A549 (cell line): Measurements from ENCODE around the gene SMAGP. TPM values are rescaled to one million over a fixed set of nuclear protein-coding genes. Genes with fewer than 3 reads are reported as not detected.

Experiments
- ATAC-seq, 2 experiments: fragments of 200-7000 bp in 1 of 2; fragments of >200 bp in 1 of 2; cut with Nextera tagmentation in 1 of 2; cut with Tn5 transposase in 1 of 2; 3 replicates each; pipeline versions ENCODE4 v1.8.0 to v1.9.1; 2018 to 2020; ENCODE audit warnings: mild to moderate bottlenecking in 1 of 2, moderate library complexity in 1 of 2
- CTCF ChIA-PET: fragments of 300-600 bp; sonication (Branson Sonifier 250); formaldehyde crosslinking; extraction: SDS; loops from one replicate; lab custom pipeline; 2021; ENCODE audit warnings: antibody characterized with exemption, inconsistent platforms; lab: Yijun Ruan, JAX
- POLR2A ChIA-PET: fragments of 350-600 bp; formaldehyde crosslinking; extraction: SDS; loops from one replicate; lab custom pipeline; 2021; ENCODE audit warnings: antibody characterized with exemption, inconsistent platforms; lab: Yijun Ruan, JAX
- DNase-seq, 2 experiments: peaks; one replicate each; pipeline versions ENCODE4 v3.0.0 to v3.0.0-alpha.2; 2011 to 2016; ENCODE audit warnings: low read depth in 1 of 2, low spot score in 1 of 2
- FAIRE-seq: peaks from 2 replicates; lab custom pipeline; 2011; peaks lifted over from hg19 to GRCh38; lab: Jason Lieb, UNC
- H3K27ac ChIP-seq, 2 experiments: fragments of >200 bp; sonication (Bioruptor Twin); formaldehyde crosslinking; 3 replicates each; pipeline ENCODE4 v1.5.1; 2016 to 2017
- H3K4me1 ChIP-seq: fragments of >200 bp; sonication (Bioruptor Twin); formaldehyde crosslinking; 3 replicates; pipeline ENCODE4 v1.6.1; 2016
- H3K4me2 ChIP-seq: fragments of >200 bp; sonication (Bioruptor Twin); formaldehyde crosslinking; 3 replicates; pipeline ENCODE4 v1.6.1; 2016
- H3K4me3 ChIP-seq: fragments of >200 bp; sonication (Bioruptor Twin); formaldehyde crosslinking; 3 replicates; pipeline ENCODE4 v1.5.1; 2016
- H3K9me3 ChIP-seq: fragments of >200 bp; sonication (Bioruptor Twin); formaldehyde crosslinking; 3 replicates; pipeline ENCODE4 v1.6.1; 2016
- CBX2 ChIP-seq: fragments of 200-600 bp; sonication (generic); IDR thresholded peaks from 2 replicates; pipeline ENCODE4 v1.6.1; 2016; ENCODE audit warnings: low read depth, mild to moderate bottlenecking, borderline replicate concordance
- CEBPB ChIP-seq, 2 experiments: fragments of >200 bp in 1 of 2; sonication (Bioruptor Twin) in 1 of 2; formaldehyde crosslinking in 1 of 2; IDR thresholded peaks; 2 replicates each; pipeline ENCODE4 v1.6.1; 2012 to 2016
- CHD4 ChIP-seq: fragments of 200-600 bp; sonication (generic); IDR thresholded peaks from 2 replicates; pipeline ENCODE4 v1.6.1; 2016; ENCODE audit warnings: antibody characterized with exemption, mild to moderate bottlenecking, borderline replicate concordance
- EHF ChIP-seq: fragments of 250-450 bp; sonication (Bioruptor Pico); IDR thresholded peaks from 2 replicates; pipeline ENCODE4 v1.5.0; 2020; ENCODE audit warnings: mild to moderate bottlenecking
- FOSL2 ChIP-seq, 2 experiments: fragments of 450-650 bp in 1 of 2; fragments of >200 bp in 1 of 2; sonication (Bioruptor Twin) in 1 of 2; formaldehyde crosslinking; IDR thresholded peaks; 2 replicates each; pipeline versions ENCODE4 v1.5.0 to v1.6.1; 2016 to 2020; ENCODE audit warnings: mild to moderate bottlenecking in 1 of 2, moderate library complexity in 1 of 2
- GATA3 ChIP-seq: IDR thresholded peaks from 2 replicates; pipeline ENCODE4 v1.6.1; 2012; ENCODE audit warnings: borderline replicate concordance
- HOXB13 ChIP-seq: fragments of 250-450 bp; sonication (Bioruptor Pico); IDR thresholded peaks from 2 replicates; pipeline ENCODE4 v1.5.0; 2020; ENCODE audit warnings: low read depth, mild to moderate bottlenecking, moderate library complexity
- JUN ChIP-seq, 2 experiments: fragments of >200 bp; sonication (Bioruptor Twin); formaldehyde crosslinking; IDR thresholded peaks; 2 replicates in 1 of 2; 3 replicates in 1 of 2; pipeline ENCODE4 v1.6.1; 2016 to 2017
- JUNB ChIP-seq: fragments of >200 bp; sonication (Bioruptor Twin); formaldehyde crosslinking; IDR thresholded peaks from 2 replicates; pipeline ENCODE4 v1.6.1; 2016
- KDM1A ChIP-seq: fragments of 200-600 bp; sonication (generic); IDR thresholded peaks from 2 replicates; pipeline ENCODE4 v1.6.1; 2016; ENCODE audit warnings: low read depth, mild to moderate bottlenecking
- KDM5A ChIP-seq: fragments of 200-600 bp; sonication (generic); IDR thresholded peaks from 2 replicates; pipeline ENCODE4 v1.6.1; 2016; ENCODE audit warnings: antibody characterized with exemption, mild to moderate bottlenecking
- MAFK ChIP-seq: fragments of 450-650 bp; IDR thresholded peaks from 2 replicates; pipeline ENCODE4 v1.6.1; 2014; ENCODE audit not compliant: partially characterized antibody
- MAZ ChIP-seq: fragments of 150-350 bp; IDR thresholded peaks from 2 replicates; pipeline ENCODE4 v1.6.1; 2014; ENCODE audit warnings: antibody characterized with exemption, low read depth, low read length, borderline replicate concordance
- NFE2L2 ChIP-seq: fragments of 150-350 bp; conservative IDR thresholded peaks from 2 replicates; pipeline ENCODE4 v1.6.1; 2014; ENCODE audit warnings: low read length
- RAD21 ChIP-seq, 2 experiments: fragments of >200 bp in 1 of 2; sonication (Bioruptor Twin) in 1 of 2; formaldehyde crosslinking in 1 of 2; IDR thresholded peaks in 1 of 2; conservative IDR thresholded peaks in 1 of 2; 2 replicates in 1 of 2; 3 replicates in 1 of 2; pipeline ENCODE4 v1.6.1; 2012 to 2018; ENCODE audit warnings: inconsistent platforms in 1 of 2
- RARB ChIP-seq: fragments of 250-450 bp; sonication (Bioruptor Pico); IDR thresholded peaks from 2 replicates; pipeline ENCODE4 v1.8.0; 2021; ENCODE audit warnings: mild to moderate bottlenecking, moderate library complexity
- RCOR1 ChIP-seq: fragments of 150-350 bp; IDR thresholded peaks from 2 replicates; pipeline ENCODE4 v1.6.1; 2014; ENCODE audit warnings: antibody characterized with exemption, low read length, low read depth
- RFX5 ChIP-seq: fragments of 450-650 bp; IDR thresholded peaks from 2 replicates; pipeline ENCODE4 v1.7.1; 2014; ENCODE audit warnings: antibody characterized with exemption, mild to moderate bottlenecking, moderate library complexity
- SMC3 ChIP-seq: fragments of >200 bp; sonication (Bioruptor Twin); formaldehyde crosslinking; IDR thresholded peaks from 3 replicates; pipeline ENCODE4 v1.6.1; 2018; ENCODE audit warnings: inconsistent platforms
- ZFP36 ChIP-seq: fragments of 450-650 bp; IDR thresholded peaks from 2 replicates; pipeline ENCODE4 v1.6.1; 2014; ENCODE audit warnings: borderline replicate concordance; ENCODE audit not compliant: partially characterized antibody
- ZNF302 ChIP-seq: fragments of 250-450 bp; sonication (Bioruptor Pico); IDR thresholded peaks from 2 replicates; pipeline ENCODE4 v1.9.0; 2021; ENCODE audit warnings: inconsistent platforms, mild to moderate bottlenecking, moderate library complexity
- WGBS: methylation state at CpG from one replicate; pipeline ENCODE4 v1.1.6; 2017; ENCODE audit errors: missing lambda C conversion rate; 5-methylcytosine and 5-hydroxymethylcytosine counted together
- polyA plus RNA-seq, 4 experiments: library from polyadenylated mRNA; depleted of rRNA in 3 of 4; stranded (reverse); fragments of >200 nt; fragmentation: RNase III in 1 of 4; extraction: RNeasy Plus Mini Kit Qiagen cat#74134 plus additional on column Dnase treatment in 1 of 4; gene quantifications; 2 replicates in 3 of 4; 3 replicates in 1 of 4; pipeline ENCODE4 v1.2.3, GENCODE V29; 2011 to 2017
- TF ChIP-seq, protein P1 (sequence below): fragments of 200-600 bp; sonication (generic); IDR thresholded peaks from 2 replicates; pipeline ENCODE4 v1.6.1; 2016; ENCODE audit warnings: antibody characterized with exemption, mild to moderate bottlenecking, moderate library complexity
- TF ChIP-seq, protein P2 (sequence below): IDR thresholded peaks from 2 replicates; pipeline ENCODE4 v1.6.1; 2012
- TF ChIP-seq, protein P3 (sequence below): fragments of >200 bp; sonication (Bioruptor Twin); formaldehyde crosslinking; IDR thresholded peaks from 2 replicates; pipeline ENCODE4 v1.6.1; 2016

Gene SMAGP
- polyA plus RNA-seq, 2 of the 4 experiments (the other 2 are of a cell fraction): 15.5 to 27.2 TPM

DNA sequence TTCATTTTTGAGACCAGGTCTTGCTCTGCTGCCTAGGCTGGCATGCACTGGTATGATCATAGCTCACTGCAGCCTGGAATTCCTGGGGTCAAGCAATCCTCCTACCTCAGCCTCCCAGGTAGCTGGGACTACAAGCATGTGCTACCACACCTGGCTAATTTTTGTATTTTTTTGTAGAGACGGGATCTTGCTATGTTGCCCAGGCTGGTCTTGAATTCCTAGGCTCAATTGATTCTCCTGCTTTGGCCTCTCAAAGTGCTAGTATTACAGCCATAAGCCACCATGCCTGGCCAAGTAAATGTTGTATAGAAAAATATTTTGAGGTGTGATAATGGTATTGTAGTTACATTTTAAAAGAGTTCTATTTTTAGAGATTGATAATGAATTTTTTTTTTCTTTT is 41.2 kb upstream of the SMAGP start (continued):
- TF ChIP-seq, protein P1, sequence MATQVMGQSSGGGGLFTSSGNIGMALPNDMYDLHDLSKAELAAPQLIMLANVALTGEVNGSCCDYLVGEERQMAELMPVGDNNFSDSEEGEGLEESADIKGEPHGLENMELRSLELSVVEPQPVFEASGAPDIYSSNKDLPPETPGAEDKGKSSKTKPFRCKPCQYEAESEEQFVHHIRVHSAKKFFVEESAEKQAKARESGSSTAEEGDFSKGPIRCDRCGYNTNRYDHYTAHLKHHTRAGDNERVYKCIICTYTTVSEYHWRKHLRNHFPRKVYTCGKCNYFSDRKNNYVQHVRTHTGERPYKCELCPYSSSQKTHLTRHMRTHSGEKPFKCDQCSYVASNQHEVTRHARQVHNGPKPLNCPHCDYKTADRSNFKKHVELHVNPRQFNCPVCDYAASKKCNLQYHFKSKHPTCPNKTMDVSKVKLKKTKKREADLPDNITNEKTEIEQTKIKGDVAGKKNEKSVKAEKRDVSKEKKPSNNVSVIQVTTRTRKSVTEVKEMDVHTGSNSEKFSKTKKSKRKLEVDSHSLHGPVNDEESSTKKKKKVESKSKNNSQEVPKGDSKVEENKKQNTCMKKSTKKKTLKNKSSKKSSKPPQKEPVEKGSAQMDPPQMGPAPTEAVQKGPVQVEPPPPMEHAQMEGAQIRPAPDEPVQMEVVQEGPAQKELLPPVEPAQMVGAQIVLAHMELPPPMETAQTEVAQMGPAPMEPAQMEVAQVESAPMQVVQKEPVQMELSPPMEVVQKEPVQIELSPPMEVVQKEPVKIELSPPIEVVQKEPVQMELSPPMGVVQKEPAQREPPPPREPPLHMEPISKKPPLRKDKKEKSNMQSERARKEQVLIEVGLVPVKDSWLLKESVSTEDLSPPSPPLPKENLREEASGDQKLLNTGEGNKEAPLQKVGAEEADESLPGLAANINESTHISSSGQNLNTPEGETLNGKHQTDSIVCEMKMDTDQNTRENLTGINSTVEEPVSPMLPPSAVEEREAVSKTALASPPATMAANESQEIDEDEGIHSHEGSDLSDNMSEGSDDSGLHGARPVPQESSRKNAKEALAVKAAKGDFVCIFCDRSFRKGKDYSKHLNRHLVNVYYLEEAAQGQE: no peak
- TF ChIP-seq ZNF302 (CRISPR knock-in tag) (no peak), KDM5A (no peak), RAD21 (conservative IDR thresholded peaks at IDR 0.05 in 1 of 2, IDR thresholded peaks at IDR 0.05 in 1 of 2) (no peak), EHF (CRISPR knock-in tag) (no peak), KDM1A (no peak), RARB (CRISPR knock-in tag) (no peak), MAZ (no peak)
- TF ChIP-seq, protein P2, sequence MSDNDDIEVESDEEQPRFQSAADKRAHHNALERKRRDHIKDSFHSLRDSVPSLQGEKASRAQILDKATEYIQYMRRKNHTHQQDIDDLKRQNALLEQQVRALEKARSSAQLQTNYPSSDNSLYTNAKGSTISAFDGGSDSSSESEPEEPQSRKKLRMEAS: no peak

DNA sequence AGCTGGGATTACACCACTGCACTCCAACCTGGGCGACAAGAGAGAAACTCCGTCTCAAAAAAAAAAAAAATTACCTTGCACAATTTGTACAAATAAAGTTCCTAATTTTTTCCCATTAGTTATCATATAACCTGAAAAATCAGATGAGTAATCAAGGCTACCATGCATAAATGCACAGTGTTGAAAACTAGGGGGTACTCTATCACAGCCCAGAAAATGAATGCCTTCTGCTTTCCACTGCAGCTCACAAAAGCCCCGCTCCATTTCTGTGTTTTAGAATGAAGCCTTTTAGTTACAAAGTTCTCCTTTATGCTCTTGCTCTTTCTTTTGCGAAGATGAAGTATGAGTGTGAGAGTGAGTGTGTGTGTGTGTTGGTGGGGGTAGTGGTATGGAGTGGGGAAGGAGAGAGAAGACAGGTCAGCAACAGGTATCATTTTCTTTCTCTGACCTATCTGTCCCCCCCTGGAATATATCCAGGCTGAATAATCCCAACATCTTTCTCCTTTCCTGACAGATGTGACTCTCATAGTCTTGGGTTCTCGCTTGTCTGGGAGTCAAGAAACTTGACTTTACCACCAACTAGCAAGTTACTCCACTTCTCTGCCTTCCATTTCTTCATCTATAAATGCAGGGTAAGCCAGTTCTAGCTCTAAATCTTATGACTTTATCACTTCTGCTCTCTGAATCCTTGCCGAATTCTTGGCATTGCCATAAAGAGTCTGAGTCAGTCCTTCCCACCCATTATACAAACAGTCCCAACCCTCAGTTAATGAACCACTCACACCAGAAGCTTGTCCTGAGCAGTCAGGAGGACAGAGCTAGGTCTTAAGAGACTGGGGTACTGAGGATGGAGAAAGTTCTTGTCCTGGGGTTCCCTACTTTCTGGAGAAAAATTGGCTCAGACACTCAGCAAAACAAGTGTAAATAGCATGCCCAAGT is 37.7 kb upstream of the SMAGP start:
- Histone ChIP-seq H3K4me1 (peaks cover 23% of the 10 kb centered on the region), H3K9me3 (no peaks in the 10 kb centered on the region), H3K27ac (peak overlapping the region; percentile 73 to 86), H3K4me3 (peak overlapping the region; percentile 5; the same call in 1 of the 3 replicates), H3K4me2 (peak overlapping the region; percentile 75)
- TF ChIP-seq RCOR1 (no peak), CBX2 (no peak), FOSL2 (IDR thresholded peaks at IDR 0.05) (no peak), FOSL2 (CRISPR knock-in tag; IDR thresholded peaks at IDR 0.05) (peak; percentile 79), HOXB13 (CRISPR knock-in tag) (no peak), RFX5 (no peak), NFE2L2 (no peak), CHD4 (no peak), JUNB (peak; percentile 51; the same call in 1 of the 2 replicates), ZFP36 (no peak), MAFK (peak; percentile 46), SMC3 (no peak), GATA3 (peak; percentile 48; the same call in 1 of the 2 replicates), CEBPB (IDR thresholded peaks at IDR 0.05) (0 out of 4 replicates have a peak, but pooled peaks of 1 of the 2 experiments have one; percentile 25), ZNF302 (CRISPR knock-in tag) (no peak), JUN (IDR thresholded peaks at IDR 0.05) (peak in 1 of 2 experiments; percentile 55; a peak in 1 of 5 replicates)
- TF ChIP-seq, protein P3, sequence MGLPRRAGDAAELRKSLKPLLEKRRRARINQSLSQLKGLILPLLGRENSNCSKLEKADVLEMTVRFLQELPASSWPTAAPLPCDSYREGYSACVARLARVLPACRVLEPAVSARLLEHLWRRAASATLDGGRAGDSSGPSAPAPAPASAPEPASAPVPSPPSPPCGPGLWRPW: no peak
- DNase-seq: peak; percentile 89 to 91
- POLR2A ChIA-PET: interaction anchor here (0.6 to 2.5 kb wide), 8 partner anchors 11 to 90 kb away, joined by 3 to 22 read pairs (median 4); partner anchors contain the start of genes POU6F1 and SMAGP
- WGBS: 16% methylated on average over 6 of the region's 6 CpGs
- peak; percentile 98 to 99 for ATAC-seq
- peak; percentile 94 for FAIRE-seq
- CTCF ChIA-PET: interaction anchor here (0.6 to 5.4 kb wide), 9 partner anchors 11 to 46 kb away, joined by 3 to 29 read pairs (median 4); partner anchors contain the start of gene SMAGP
